Uterus (tissue), 2 donors: ENCODE measurements around the gene KIF15.

Source experiments
- CTCF ChIP-seq, 4 experiments: fragments of 200-600 bp in 2 of 4; fragments of 450-650 bp in 2 of 4; sonication (generic) in 2 of 4; IDR thresholded peaks; one replicate each; pipeline ENCODE4 v1.5.1; 2016 to 2019; ENCODE audit warnings: antibody characterized with exemption in 4 of 4, mild to moderate bottlenecking in 2 of 4, moderate library complexity in 1 of 4
- POLR2A ChIP-seq, 2 donors: fragments of 450-650 bp; IDR thresholded peaks; one replicate each; pipeline ENCODE4 v1.6.1; 2016; ENCODE audit warnings: antibody characterized with exemption in 2 of 2, mild to moderate bottlenecking in 1 of 2, moderate library complexity in 1 of 2

DNA sequence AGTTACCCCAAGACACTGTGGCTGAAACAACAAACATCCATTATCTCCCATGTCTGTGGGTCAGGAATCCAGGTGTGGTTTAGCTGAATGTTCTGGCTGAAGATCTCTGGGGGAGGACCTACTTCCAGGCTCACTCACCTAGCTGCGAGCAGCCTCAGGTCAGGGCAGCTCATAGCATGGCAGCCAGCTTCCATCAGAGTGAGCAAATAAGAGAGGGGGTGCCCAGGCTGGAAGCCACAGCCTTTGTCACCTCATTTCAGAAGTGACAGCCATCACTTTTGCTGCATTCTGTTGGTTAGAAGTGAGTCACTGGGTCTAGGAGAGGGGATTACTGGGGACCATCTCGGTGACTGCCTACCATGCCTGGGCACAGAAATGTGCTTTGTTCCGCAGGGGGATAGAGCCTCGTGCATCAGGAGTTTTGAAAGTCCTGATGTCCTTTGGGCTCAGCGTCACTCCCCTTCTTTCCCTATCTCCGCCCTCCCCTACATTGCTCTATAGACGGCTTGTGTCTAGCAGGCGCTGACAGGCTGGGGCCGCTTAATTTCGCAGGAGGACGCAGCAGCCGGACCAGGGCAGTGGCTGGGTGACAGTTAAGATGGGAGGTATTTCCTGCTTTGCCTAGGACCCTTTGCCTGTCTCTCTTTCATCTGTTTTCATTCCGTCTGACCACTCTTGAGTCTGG lies 138.2 kb downstream of the KIF15 start:
- TF ChIP-seq POLR2A (IDR thresholded peaks at IDR 0.05) (no peak), CTCF (IDR thresholded peaks at IDR 0.05) (no peak)
